GM23248 (cell line): ENCODE results near the gene ADK.
"Not testable (repeated sequence)": the region's sequence is repeated elsewhere in the genome, so short reads cannot be mapped to it uniquely, and the experiment has no call there.

ENCODE experiments used
- EZH2 ChIP-seq: fragments of 200-600 bp; sonication (generic); IDR thresholded peaks from 2 replicates; pipeline ENCODE4 v1.6.1; 2018; ENCODE audit warnings: antibody characterized with exemption, mild to moderate bottlenecking; ENCODE audit not compliant: insufficient read depth, poor library complexity, severe bottlenecking
- EZH2phosphoT487 ChIP-seq: fragments of 200-600 bp; sonication (generic); IDR thresholded peaks from 2 replicates; pipeline ENCODE4 v1.6.1; 2018; ENCODE audit warnings: antibody characterized with exemption, moderate library complexity, mild to moderate bottlenecking, low read depth; ENCODE audit not compliant: insufficient read depth

DNA sequence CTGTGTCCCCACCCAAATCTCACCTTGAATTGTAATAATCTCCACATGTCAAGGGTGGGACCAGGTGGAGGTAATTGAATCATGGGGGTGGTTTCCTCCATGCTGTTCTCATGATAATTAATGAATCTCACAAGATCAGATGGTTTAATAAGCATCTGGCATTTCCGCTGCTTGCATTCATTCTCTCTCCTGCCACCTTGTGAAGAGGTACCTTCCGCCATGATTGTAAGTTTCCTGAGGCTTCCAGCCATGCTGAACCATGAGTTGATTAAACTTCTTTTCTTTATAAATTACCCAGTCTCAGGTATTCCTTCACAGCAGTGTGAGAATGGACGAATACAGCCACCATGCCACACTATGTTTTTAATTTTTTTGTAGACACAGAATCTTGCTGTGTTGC is 345.3 kb downstream of the ADK start:
- TF ChIP-seq EZH2phosphoT487, EZH2: not testable (repeated sequence)
